GM21529 (cell line): ENCODE results near the gene AADACL4.
"Not testable (repeated sequence)": the region's sequence is repeated elsewhere in the genome, so short reads cannot be mapped to it uniquely, and the experiment has no call there.

ENCODE experiments used
- ATAC-seq: cut with Tn5 transposase; IDR thresholded peaks from one replicate; pipeline ENCODE4 v1.9.1; 2021; ENCODE audit not compliant: unreplicated experiment

The AADACL4 gene

DNA sequence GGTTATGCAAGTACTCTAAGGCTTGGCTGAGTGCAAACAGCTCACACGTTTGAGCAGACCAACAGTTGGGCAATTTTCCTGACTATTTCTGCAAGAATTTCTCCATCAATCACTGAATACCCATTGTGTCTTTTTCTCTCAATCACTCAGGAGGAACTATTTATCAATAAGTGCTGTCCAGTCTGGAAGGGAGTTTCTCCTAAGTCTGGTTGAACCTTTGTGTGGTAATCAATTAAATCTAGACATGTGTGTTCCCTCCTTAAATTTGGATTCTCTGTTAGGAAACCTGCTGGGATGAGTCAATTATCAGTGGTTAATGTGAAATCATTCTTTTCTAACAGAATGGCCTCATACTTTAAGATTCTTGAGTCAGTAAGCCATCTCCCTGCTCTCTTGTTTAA lies 65.2 kb downstream of the AADACL4 start:
- ATAC-seq = no peak

- ATAC-seq = no peak
Observed at GRCh38 chr1:12709696-12710095, 65.8 kb downstream of the AADACL4 start.

DNA sequence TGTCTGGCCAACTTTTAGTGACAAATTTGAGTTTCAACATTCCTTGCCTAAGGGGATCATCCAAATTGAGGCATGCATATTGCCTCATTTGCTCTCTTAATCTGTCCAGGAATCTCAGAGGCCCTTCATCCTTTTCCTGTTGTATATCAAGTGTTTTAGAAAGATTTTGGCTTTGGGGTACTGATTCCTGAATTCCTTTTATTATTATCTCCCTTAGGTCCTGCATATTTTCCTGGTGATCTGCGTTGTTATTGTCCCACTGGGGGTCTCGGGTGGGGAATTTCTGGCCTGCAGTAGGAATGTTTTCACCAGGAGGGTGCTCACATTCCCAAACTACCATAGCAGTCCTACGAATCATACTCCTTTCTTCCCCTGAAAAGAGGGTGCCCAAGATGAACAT lies 67.7 kb downstream of the AADACL4 start:
- no peak for ATAC-seq

GRCh38 chr1:12712076-12712475 lies 68.2 kb downstream of the AADACL4 start:
- ATAC-seq = no peak

DNA sequence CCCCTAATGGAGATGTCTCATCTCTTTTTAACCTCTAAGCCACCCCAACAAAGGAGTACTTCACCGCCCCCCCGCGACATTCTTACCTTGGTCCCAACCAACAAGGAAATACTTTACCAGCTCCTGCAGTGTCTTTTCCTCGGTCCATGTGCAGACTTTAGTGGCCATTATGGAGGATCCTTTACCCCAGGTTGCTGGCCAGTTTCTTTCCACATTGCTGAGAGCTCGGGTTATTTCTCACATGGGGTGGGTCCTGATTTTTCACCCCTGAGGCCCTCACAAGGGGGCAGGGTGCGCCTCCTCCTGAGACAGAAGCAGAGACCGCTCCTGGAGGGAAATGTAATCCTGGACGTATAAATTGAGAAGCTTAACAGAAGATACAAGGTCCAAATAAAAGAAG lies 69.0 kb downstream of the AADACL4 start:
- no peak for ATAC-seq

DNA sequence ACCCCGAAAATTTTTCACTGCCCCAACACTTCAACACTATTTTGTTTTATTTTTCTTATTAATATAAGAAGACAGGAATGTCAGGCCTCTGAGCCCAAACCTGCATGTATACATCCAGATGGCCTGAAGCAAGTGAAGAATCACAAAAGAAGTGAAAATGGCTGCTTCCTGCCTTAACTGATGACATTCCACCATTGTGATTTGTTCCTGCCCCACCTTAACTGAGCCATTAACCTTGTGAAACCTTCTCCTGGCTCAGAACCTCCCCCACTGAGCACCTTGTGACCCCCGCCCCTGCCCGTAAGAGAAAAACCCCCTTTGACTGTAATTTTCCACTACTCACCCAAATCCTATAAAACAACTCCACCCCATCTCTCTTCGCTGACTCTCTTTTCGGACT lies 69.8 kb downstream of the AADACL4 start:
- ATAC-seq = not testable (repeated sequence)

GRCh38 chr1:12714710-12715475 lies 71.0 kb downstream of the AADACL4 start:
- ATAC-seq = no peak

DNA sequence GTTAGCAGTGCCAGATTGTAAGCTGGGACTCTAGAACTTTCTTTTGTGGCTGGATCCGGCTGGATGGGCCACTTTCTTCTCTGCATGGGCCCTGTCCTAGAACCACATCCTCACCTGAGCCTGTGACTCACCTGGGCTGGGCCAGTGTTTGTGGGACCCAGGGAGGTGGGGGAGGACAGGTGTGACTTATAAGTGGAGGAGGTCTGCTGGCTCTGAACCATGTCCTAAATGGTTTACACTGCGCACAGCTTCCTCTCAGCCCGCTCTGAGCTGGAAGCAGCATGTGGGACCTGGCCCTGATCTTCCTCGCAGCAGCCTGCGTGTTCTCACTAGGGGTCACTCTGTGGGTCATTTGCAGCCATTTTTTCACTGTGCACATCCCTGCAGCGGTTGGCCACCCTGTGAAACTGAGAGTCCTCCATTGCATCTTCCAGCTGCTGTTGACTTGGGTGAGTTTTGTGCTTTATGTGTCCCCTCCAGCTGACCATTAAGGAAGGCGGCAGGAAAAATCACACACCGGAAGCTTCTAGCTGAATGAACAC lies 72.1 kb downstream of the AADACL4 start, which contains the start of gene AADACL3:
Gene AADACL3 (plus strand): TSS at position 215 of the 542 bp plus-strand sequence. CDS start 67 bp downstream, at position 282.
- no peak for ATAC-seq
